ENCODE measurements around the gene HBM. TPM values are rescaled to one million over a fixed set of nuclear protein-coding genes. Genes with fewer than 3 reads are reported as not detected.

The HBM gene
- total and polyA plus RNA-seq, 9 donors: 0.78 to 0.92 TPM; not detected in 7

GRCh38 chr16:212999-213398, 47.2 kb downstream of the HBM start:
- DNase-seq: no peak
- Histone ChIP-seq H3K36me3 (no peaks in the 10 kb centered on the region), H3K27me3 (no peaks in the 10 kb centered on the region), H3K4me1 (ENCODE audit: insufficient read depth) (no peaks in the 10 kb centered on the region), H3K4me3 (no peak overlapping the region), H3K27ac (no peak overlapping the region), H3K9me3 (no peaks in the 10 kb centered on the region)
- TF ChIP-seq POLR2A (IDR thresholded peaks at IDR 0.05): no peak
- TF ChIP-seq EP300 (IDR thresholded peaks at IDR 0.05): no peak
- TF ChIP-seq CTCF (IDR thresholded peaks at IDR 0.05): no peak
- 87 to 91% (median 88%) methylated on average over 3 of the region's 3 CpGs for WGBS, 3 donors
- intact Hi-C loops (cut with DNase I): no loop called here

Small RNAs within 50 kb of the gene (small RNA-seq; reads per million reads assigned to genes)
- not detected for gene RF00019

Other genes starting within 250 kb of the HBM start
- 10 to 100 TPM in 3 of 7 donors, 1 to 10 TPM in 4; 3.7 to 11.0 (median 9.9) TPM for gene POLR3K, start 112.4 kb upstream of the HBM start, total RNA-seq
- gene POLR3K, start 112.4 kb upstream of the HBM start, polyA plus RNA-seq: 10 to 100 TPM in 1 of 2 donors, 1 to 10 TPM in 1; 9.4 to 11.9 TPM
- 10 to 100 TPM; 12.8 to 27.8 (median 23.7) TPM for gene SNRNP25, start 112.2 kb upstream of the HBM start, total RNA-seq
- 10 to 100 TPM; 26.9 to 35.7 TPM for gene SNRNP25, start 112.2 kb upstream of the HBM start, polyA plus RNA-seq
- 10 to 100 TPM; 22.6 to 76.0 (median 49.2) TPM for gene RHBDF1, start 93.3 kb upstream of the HBM start, total RNA-seq
- 10 to 100 TPM; 10.9 to 52.8 TPM for gene RHBDF1, start 93.3 kb upstream of the HBM start, polyA plus RNA-seq
- gene MPG, start 87.8 kb upstream of the HBM start, total RNA-seq: 10 to 100 TPM; 42.5 to 90.9 (median 48.4) TPM
- 10 to 100 TPM in 1 of 2 donors, under 1 TPM in 1; 0.60 to 68.4 TPM for gene MPG, start 87.8 kb upstream of the HBM start, polyA plus RNA-seq
- 10 to 100 TPM; 22.2 to 49.0 (median 38.7) TPM for gene NPRL3, start 27.3 kb upstream of the HBM start, total RNA-seq
- gene NPRL3, start 27.3 kb upstream of the HBM start, polyA plus RNA-seq: 10 to 100 TPM; 16.2 to 33.1 TPM
- under 1 TPM in 1 of 7 donors, not detected in 6; 0.28 TPM for gene HBZ, start 13.3 kb upstream of the HBM start, total RNA-seq
- gene HBZ, start 13.3 kb upstream of the HBM start, polyA plus RNA-seq: not detected
- 100 to 1,000 TPM in 2 of 7 donors, 10 to 100 TPM in 4, 1 to 10 TPM in 1; 4.5 to 173 (median 75.0) TPM for gene HBA2, start 6.9 kb downstream of the HBM start, total RNA-seq
- 10 to 100 TPM in 1 of 2 donors, not detected in 1; 32.1 TPM for gene HBA2, start 6.9 kb downstream of the HBM start, polyA plus RNA-seq
- gene HBA1, start 10.7 kb downstream of the HBM start, total RNA-seq: 100 to 1,000 TPM in 2 of 7 donors, 10 to 100 TPM in 4, 1 to 10 TPM in 1; 7.4 to 206 (median 81.2) TPM
- gene HBA1, start 10.7 kb downstream of the HBM start, polyA plus RNA-seq: 1 to 10 TPM in 1 of 2 donors, under 1 TPM in 1; 0.50 to 9.6 TPM
- gene HBQ1, start 14.5 kb downstream of the HBM start, total RNA-seq: not detected
- gene HBQ1, start 14.5 kb downstream of the HBM start, polyA plus RNA-seq: under 1 TPM in 1 of 2 donors, not detected in 1; 0.29 TPM
- 100 to 1,000 TPM in 1 of 7 donors, 10 to 100 TPM in 6; 60.7 to 112 (median 74.2) TPM for gene LUC7L, start 63.5 kb downstream of the HBM start, total RNA-seq
- 10 to 100 TPM; 56.6 to 68.5 TPM for gene LUC7L, start 63.5 kb downstream of the HBM start, polyA plus RNA-seq
- 10 to 100 TPM; 20.4 to 61.9 (median 49.2) TPM for gene FAM234A, start 68.8 kb downstream of the HBM start, total RNA-seq
- 10 to 100 TPM; 37.9 to 51.7 TPM for gene FAM234A, start 68.8 kb downstream of the HBM start, polyA plus RNA-seq
- 1 to 10 TPM in 2 of 7 donors, under 1 TPM in 3, not detected in 2; 0.33 to 1.7 (median 0.72) TPM for gene RGS11, start 110.0 kb downstream of the HBM start, total RNA-seq
- under 1 TPM; 0.44 to 0.45 TPM for gene RGS11, start 110.0 kb downstream of the HBM start, polyA plus RNA-seq
- under 1 TPM in 1 of 7 donors, not detected in 6; 0.77 TPM for gene ARHGDIG, start 114.6 kb downstream of the HBM start, total RNA-seq
- under 1 TPM in 1 of 2 donors, not detected in 1; 0.10 TPM for gene ARHGDIG, start 114.6 kb downstream of the HBM start, polyA plus RNA-seq
- under 1 TPM in 3 of 7 donors, not detected in 4; 0.15 to 0.92 (median 0.48) TPM for gene PDIA2, start 117.2 kb downstream of the HBM start, total RNA-seq
- gene PDIA2, start 117.2 kb downstream of the HBM start, polyA plus RNA-seq: under 1 TPM in 1 of 2 donors, not detected in 1; 0.04 TPM
- gene AXIN1, start 186.7 kb downstream of the HBM start, total RNA-seq: 10 to 100 TPM; 13.7 to 27.2 (median 24.0) TPM
- gene AXIN1, start 186.7 kb downstream of the HBM start, polyA plus RNA-seq: 10 to 100 TPM in 1 of 2 donors, 1 to 10 TPM in 1; 3.7 to 21.8 TPM
- gene MRPL28, start 204.6 kb downstream of the HBM start, total RNA-seq: 10 to 100 TPM; 38.9 to 57.7 (median 40.9) TPM
- 10 to 100 TPM; 28.4 to 53.0 TPM for gene MRPL28, start 204.6 kb downstream of the HBM start, polyA plus RNA-seq
- gene PGAP6, start 216.0 kb downstream of the HBM start, total RNA-seq: 10 to 100 TPM; 13.0 to 39.8 (median 23.2) TPM
- 10 to 100 TPM; 13.9 to 17.9 TPM for gene PGAP6, start 216.0 kb downstream of the HBM start, polyA plus RNA-seq
- 100 to 1,000 TPM in 3 of 7 donors, 10 to 100 TPM in 4; 48.8 to 133 (median 93.4) TPM for gene NME4, start 231.2 kb downstream of the HBM start, total RNA-seq
- 100 to 1,000 TPM in 1 of 2 donors, 10 to 100 TPM in 1; 72.9 to 117 TPM for gene NME4, start 231.2 kb downstream of the HBM start, polyA plus RNA-seq
- 10 to 100 TPM; 10.2 to 23.7 (median 15.1) TPM for gene DECR2, start 235.9 kb downstream of the HBM start, total RNA-seq
- gene DECR2, start 235.9 kb downstream of the HBM start, polyA plus RNA-seq: 10 to 100 TPM in 1 of 2 donors, 1 to 10 TPM in 1; 2.1 to 13.0 TPM